Parathyroid adenoma (tissue), 2 donors: ENCODE data around the gene ZMYM2.
"Not testable (repeated sequence)": the region's sequence is repeated elsewhere in the genome, so short reads cannot be mapped to it uniquely, and the experiment has no call there.

Source experiments
- H2AFZ ChIP-seq: fragments of 300-600 bp; sonication (generic); one replicate; pipeline ENCODE4 v1.7.0; 2017; ENCODE audit warnings: antibody characterized with exemption, mild to moderate bottlenecking
- H3K27ac ChIP-seq: fragments of 300-600 bp; sonication (generic); one replicate; pipeline ENCODE4 v1.7.0; 2017
- H3K27me3 ChIP-seq: fragments of 300-600 bp; sonication (generic); one replicate; pipeline ENCODE4 v1.7.0; 2017; ENCODE audit warnings: low read length; ENCODE audit not compliant: control insufficient read depth, insufficient read depth
- H3K36me3 ChIP-seq: fragments of 300-600 bp; sonication (generic); one replicate; pipeline ENCODE4 v1.7.0; 2017; ENCODE audit warnings: low read length; ENCODE audit not compliant: control insufficient read depth, insufficient read depth
- H3K4me1 ChIP-seq: fragments of 300-600 bp; sonication (generic); one replicate; pipeline ENCODE4 v1.7.0; 2017; ENCODE audit warnings: control low read depth
- H3K4me2 ChIP-seq: fragments of 300-600 bp; sonication (generic); one replicate; pipeline ENCODE4 v1.7.0; 2017; ENCODE audit warnings: low read length
- H3K4me3 ChIP-seq: fragments of 300-600 bp; sonication (generic); one replicate; pipeline ENCODE4 v1.7.0; 2017; ENCODE audit warnings: low read depth, low read length
- H3K79me2 ChIP-seq: fragments of 300-600 bp; sonication (generic); one replicate; pipeline ENCODE4 v1.7.0; 2017; ENCODE audit warnings: control low read depth
- H3K9ac ChIP-seq: fragments of 300-600 bp; sonication (generic); one replicate; pipeline ENCODE4 v1.7.0; 2017; ENCODE audit warnings: mild to moderate bottlenecking
- H3K9me3 ChIP-seq: fragments of 300-600 bp; sonication (generic); one replicate; pipeline ENCODE4 v1.7.0; 2017; ENCODE audit warnings: low read length; ENCODE audit not compliant: control insufficient read depth
- TF ChIP-seq, protein P1 (sequence below): fragments of 300-600 bp; sonication (generic); IDR thresholded peaks from one replicate; pipeline ENCODE4 v1.7.0; 2017; ENCODE audit warnings: antibody characterized with exemption, mild to moderate bottlenecking
- donor health status: primary hyperparathyroidism.

ZMYM2 gene

DNA sequence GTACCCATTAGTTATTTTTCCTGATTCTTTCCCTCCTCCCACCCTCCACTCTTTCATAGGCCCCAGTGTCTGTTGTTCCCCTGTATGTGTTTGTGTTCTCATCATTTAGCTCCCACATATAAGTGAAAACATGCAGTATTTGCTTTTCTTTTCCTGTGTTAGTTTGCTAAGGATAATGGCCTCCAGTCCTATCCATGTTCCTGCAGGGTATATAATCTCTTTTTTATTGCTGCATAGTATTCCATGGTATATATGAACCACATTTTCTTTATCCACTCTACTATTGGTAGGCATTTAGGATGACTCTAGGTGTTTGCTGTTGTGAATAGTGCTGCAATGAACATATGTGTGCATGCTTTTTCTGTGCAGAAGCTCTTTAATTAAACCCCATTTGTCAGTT, 79.4 kb downstream of the ZMYM2 start:
- H3K4me2 ChIP-seq, result no peak overlapping the region
- H3K4me1 ChIP-seq, result peaks cover 4% of the 10 kb centered on the region
- no peak overlapping the region for H3K4me3 ChIP-seq
- H3K79me2 ChIP-seq, result peaks cover 20% of the 10 kb centered on the region
- H3K27me3 ChIP-seq, result no peaks in the 10 kb centered on the region
- TF ChIP-seq, protein P1, sequence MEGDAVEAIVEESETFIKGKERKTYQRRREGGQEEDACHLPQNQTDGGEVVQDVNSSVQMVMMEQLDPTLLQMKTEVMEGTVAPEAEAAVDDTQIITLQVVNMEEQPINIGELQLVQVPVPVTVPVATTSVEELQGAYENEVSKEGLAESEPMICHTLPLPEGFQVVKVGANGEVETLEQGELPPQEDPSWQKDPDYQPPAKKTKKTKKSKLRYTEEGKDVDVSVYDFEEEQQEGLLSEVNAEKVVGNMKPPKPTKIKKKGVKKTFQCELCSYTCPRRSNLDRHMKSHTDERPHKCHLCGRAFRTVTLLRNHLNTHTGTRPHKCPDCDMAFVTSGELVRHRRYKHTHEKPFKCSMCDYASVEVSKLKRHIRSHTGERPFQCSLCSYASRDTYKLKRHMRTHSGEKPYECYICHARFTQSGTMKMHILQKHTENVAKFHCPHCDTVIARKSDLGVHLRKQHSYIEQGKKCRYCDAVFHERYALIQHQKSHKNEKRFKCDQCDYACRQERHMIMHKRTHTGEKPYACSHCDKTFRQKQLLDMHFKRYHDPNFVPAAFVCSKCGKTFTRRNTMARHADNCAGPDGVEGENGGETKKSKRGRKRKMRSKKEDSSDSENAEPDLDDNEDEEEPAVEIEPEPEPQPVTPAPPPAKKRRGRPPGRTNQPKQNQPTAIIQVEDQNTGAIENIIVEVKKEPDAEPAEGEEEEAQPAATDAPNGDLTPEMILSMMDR, result no peak
- no peak overlapping the region for H3K9ac ChIP-seq
- no peaks in the 10 kb centered on the region for H3K36me3 ChIP-seq
- H3K27ac ChIP-seq, result no peak overlapping the region
- no peak overlapping the region for H2AFZ ChIP-seq
- H3K9me3 ChIP-seq, result no peaks in the 10 kb centered on the region

DNA sequence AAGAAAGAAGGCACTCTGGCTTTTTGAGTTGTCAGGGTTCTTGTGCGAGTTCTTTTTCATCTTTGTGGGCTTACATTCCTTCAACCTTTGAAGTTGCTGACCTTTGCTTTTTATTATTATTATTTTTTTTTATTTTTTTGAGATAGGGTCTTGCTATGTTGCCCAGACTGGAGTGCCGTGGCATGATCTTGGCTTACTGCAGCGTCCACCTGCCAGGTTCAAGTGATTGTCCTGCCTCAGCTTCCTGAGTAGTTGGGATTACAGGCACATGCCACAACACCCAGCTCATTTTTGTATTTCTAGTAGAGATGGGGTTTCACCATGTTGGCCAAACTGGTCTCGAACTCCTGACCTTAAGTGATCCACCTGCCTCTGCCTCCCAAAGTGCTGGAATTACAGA, 84.1 kb downstream of the ZMYM2 start:
- not testable (repeated sequence) for H2AFZ ChIP-seq, H3K4me1 ChIP-seq, H3K4me2 ChIP-seq, H3K27me3 ChIP-seq, H3K9me3 ChIP-seq, H3K27ac ChIP-seq, H3K9ac ChIP-seq, H3K36me3 ChIP-seq, H3K4me3 ChIP-seq
- H3K79me2 ChIP-seq, result peaks cover 20% of the 10 kb centered on the region

DNA sequence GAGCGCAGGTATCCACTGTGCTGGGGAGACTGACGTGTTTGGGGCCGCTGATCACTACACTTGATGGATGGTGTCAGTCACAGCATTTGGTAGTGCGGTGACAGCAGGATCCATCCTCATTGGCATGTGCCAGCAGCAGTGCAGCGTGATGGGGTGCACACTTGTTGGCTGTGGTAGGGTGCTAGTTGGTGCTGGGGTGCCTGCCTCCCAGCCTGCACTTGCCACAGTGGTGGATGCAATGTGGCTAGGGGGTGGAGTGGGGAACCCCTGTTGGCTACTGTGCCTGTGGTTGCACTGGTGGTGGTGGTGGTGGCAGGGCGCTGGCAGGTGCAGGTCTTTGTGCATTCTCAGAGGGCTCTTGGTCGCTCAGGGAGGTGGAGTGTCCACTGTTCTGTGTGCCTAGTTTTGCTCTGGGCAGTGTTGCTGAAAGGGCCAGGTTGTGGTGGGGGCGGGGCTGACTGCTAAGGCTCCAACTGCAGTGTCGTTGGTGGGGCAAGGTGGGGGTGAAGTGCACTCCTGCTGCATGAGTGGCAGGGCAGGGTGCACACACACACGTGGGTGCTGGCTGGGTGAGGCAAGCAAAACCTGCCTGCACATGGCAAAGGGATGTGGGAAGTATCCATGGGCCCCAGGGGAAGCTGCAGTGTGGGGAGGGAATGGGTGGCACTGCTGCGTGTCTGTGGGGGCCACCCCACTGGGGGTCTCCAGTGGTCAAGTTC, 84.8 kb downstream of the ZMYM2 start:
- Histone ChIP-seq H3K27me3 (no peaks in the 10 kb centered on the region), H3K9ac (no peak overlapping the region), H3K4me2 (no peak overlapping the region), H3K4me1 (peaks cover 4% of the 10 kb centered on the region), H3K27ac (no peak overlapping the region), H3K9me3 (no peaks in the 10 kb centered on the region), H3K4me3 (no peak overlapping the region), H3K79me2 (peaks cover 14% of the 10 kb centered on the region), H3K36me3 (no peaks in the 10 kb centered on the region), H2AFZ (no peak overlapping the region)
- TF ChIP-seq, protein P1, result no peak

DNA sequence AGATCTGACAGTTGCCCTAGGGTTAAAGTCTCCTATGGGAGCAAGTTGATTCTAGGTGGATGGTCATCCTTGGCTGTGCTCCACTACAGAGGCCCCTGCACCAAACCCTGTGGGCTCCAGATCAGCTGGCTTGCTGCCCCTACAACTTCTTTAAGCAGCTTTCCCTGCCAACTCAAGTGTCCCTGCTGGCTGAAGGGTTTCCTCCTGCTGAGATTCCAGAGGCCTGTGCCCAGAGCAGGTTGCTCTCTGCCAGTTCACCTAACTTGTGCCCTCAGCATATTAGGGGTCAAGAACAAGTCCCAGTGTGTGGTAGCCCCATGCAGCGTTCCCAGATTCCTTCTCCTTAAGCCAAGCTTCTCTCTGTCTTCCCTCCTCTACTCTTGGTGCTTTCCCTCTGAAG, 85.6 kb downstream of the ZMYM2 start:
- no peaks in the 10 kb centered on the region for H3K27me3 ChIP-seq
- H3K27ac ChIP-seq, result no peak overlapping the region
- TF ChIP-seq, protein P1, result no peak
- H3K36me3 ChIP-seq, result no peaks in the 10 kb centered on the region
- H3K9ac ChIP-seq, result no peak overlapping the region
- no peaks in the 10 kb centered on the region for H3K9me3 ChIP-seq
- H3K4me2 ChIP-seq, result no peak overlapping the region
- no peak overlapping the region for H2AFZ ChIP-seq
- peaks cover 4% of the 10 kb centered on the region for H3K4me1 ChIP-seq
- peaks cover 11% of the 10 kb centered on the region for H3K79me2 ChIP-seq
- no peak overlapping the region for H3K4me3 ChIP-seq

DNA sequence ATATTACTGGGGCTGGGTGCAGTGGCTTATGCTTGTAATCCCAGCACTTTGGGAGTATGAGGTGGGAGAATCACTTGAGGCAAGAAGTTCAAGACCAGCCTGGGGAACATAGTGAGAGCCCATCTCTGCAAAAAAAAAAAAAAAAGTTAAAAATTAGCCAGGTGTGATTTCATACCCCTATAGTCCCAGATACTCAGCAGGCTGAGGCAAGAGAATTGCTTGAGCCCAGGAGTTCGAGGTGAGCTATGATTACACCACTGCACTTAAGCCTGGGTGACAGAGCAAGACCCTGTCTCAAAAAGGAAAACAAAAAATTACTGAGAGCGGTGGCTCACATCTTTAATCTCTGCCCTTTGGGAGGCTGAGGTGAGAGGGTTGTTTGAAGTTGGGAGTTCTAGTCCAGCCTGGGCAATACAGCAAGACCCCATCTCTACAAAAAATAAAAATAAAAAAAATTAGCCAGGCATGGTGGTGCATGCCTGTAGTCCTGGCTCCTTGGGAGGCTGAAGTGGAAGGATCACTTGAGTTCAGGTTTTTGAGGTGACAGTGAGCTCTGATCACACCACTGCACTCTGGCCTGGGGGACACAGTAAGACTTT, 87.5 kb downstream of the ZMYM2 start:
- Histone ChIP-seq H3K4me3 (no peak overlapping the region), H3K9me3 (no peaks in the 10 kb centered on the region), H3K27me3 (no peaks in the 10 kb centered on the region), H3K27ac (no peak overlapping the region), H3K4me1 (peaks cover 4% of the 10 kb centered on the region), H3K9ac (no peak overlapping the region), H3K79me2 (peaks cover 6% of the 10 kb centered on the region), H2AFZ (no peak overlapping the region), H3K4me2 (no peak overlapping the region), H3K36me3 (no peaks in the 10 kb centered on the region)
- TF ChIP-seq, protein P1, result no peak
